Measurements from ENCODE around the gene IARS2. TPM values are rescaled to one million over a fixed set of nuclear protein-coding genes. Genes with fewer than 3 reads are reported as not detected.
"Not testable (repeated sequence)": the region's sequence is repeated elsewhere in the genome, so short reads cannot be mapped to it uniquely, and the experiment has no call there.

IARS2 gene
- total and polyA plus RNA-seq, 7 donors, result 44.1 to 92.6 (median 67.0) TPM

DNA sequence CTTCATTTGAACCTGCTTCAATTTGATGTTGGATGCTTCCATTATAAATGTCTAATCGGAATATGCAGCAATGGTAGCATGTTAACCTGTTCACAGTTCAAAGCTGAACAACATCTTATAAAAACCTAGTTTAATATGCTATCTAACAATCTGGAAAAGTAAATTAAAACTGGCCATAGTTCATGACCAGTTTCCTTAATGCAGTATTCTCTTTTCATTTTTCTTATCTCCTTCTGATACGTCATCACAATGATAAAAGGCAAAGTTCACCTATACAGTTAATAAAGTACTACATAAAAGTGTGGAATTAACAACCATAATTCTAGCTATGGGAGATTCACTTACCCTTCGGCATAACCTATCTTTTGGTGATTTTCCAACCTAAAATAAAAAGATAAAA, 65.1 kb downstream of the IARS2 start:
- no peak for DNase-seq
- no peak for ATAC-seq
- peaks cover 6 to 88% of the 10 kb centered on the region in 2 donors for H3K36me3 ChIP-seq (ENCODE audit: insufficient read depth in 1 of 2, low read depth in 1 of 2)
- no peak overlapping the region for H3K4me3 ChIP-seq
- WGBS, 3 donors, result 96 to 98% (median 98%) methylated on average over 3 of the region's 3 CpGs
- no peaks in the 10 kb centered on the region for H3K27me3 ChIP-seq (ENCODE audit: insufficient read depth in 3 of 3, low read length in 2 of 3)
- H3K4me1 ChIP-seq, result no peaks in the 10 kb centered on the region
- intact Hi-C loops (cut with DNase I), result no loop called here
- TF ChIP-seq, protein P1, sequence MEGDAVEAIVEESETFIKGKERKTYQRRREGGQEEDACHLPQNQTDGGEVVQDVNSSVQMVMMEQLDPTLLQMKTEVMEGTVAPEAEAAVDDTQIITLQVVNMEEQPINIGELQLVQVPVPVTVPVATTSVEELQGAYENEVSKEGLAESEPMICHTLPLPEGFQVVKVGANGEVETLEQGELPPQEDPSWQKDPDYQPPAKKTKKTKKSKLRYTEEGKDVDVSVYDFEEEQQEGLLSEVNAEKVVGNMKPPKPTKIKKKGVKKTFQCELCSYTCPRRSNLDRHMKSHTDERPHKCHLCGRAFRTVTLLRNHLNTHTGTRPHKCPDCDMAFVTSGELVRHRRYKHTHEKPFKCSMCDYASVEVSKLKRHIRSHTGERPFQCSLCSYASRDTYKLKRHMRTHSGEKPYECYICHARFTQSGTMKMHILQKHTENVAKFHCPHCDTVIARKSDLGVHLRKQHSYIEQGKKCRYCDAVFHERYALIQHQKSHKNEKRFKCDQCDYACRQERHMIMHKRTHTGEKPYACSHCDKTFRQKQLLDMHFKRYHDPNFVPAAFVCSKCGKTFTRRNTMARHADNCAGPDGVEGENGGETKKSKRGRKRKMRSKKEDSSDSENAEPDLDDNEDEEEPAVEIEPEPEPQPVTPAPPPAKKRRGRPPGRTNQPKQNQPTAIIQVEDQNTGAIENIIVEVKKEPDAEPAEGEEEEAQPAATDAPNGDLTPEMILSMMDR (IDR thresholded peaks at IDR 0.05), result no peak
- no peaks in the 10 kb centered on the region for H3K9me3 ChIP-seq
- no peak overlapping the region for H3K27ac ChIP-seq

DNA sequence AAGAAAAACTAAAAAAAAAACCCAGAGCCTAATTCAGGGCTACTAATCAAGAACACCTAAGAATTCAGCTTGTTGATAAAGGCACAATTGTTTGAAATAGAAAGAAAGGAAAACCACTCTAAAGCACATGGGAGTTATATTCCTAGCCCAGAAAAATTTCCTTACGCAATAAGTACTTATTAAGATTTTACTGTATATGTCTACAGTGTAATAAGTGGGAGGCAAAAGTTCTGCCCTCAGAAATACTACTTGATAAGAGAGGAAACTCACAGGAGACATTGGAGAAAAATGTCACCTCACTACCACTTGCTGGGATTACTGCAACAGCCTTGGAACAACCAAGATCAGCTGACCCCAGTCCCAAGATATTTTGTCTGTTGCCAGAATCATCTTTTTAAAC, 66.1 kb downstream of the IARS2 start:
- no peak for ATAC-seq
- H3K4me3 ChIP-seq, result no peak overlapping the region
- no peaks in the 10 kb centered on the region for H3K4me1 ChIP-seq
- peaks cover 4 to 91% of the 10 kb centered on the region in 2 donors for H3K36me3 ChIP-seq (ENCODE audit: insufficient read depth in 1 of 2, low read depth in 1 of 2)
- WGBS, 3 donors, result 90 to 100% (median 96%) methylated on average over 1 of the region's 1 CpG
- H3K27ac ChIP-seq, result no peak overlapping the region
- no peaks in the 10 kb centered on the region for H3K27me3 ChIP-seq (ENCODE audit: insufficient read depth in 3 of 3, low read length in 2 of 3)
- no peaks in the 10 kb centered on the region for H3K9me3 ChIP-seq
- intact Hi-C loops (cut with DNase I), result no loop called here
- TF ChIP-seq, protein P1 (IDR thresholded peaks at IDR 0.05), result no peak
- no peak for DNase-seq

DNA sequence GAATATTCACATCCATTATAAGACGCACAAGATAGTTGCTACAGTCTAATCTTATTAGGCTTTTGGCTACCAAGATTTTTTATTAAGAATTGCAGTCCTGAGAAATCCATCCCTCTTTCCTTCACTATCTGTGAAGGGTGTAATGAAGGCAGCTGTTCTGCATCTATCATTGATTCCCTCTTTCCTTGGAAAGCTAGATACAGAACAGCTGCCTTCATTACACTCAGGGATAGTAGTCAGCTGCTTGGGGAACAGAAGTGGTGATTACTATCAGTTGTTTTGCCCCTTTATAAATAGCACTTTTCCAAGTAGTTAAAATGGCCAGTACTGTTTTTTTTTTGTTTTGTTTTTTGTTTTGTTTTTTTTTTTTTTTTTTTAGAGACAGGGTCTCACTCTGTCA, 70.2 kb downstream of the IARS2 start:
- intact Hi-C loops (cut with DNase I), result no loop called here

DNA sequence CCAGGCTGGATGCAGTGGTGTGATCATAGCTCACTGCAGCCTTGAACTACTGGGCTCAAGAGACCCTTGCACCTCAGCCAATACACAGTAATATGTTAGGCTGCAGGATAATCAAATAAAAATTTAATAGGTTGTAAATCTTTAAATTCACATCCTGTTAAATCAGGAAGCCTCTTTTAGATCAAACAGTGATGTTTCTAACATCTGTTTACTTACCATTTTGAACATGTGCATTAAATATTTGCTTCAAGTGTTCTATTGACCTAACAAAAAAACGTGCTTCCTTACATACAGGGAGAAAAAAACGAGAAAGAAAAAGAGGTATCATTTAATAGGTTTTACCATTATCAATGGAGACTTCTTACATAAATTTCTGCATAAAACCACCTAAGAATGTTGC, 70.6 kb downstream of the IARS2 start:
- TF ChIP-seq, protein P1 (IDR thresholded peaks at IDR 0.05), result no peak
- H3K36me3 ChIP-seq (ENCODE audit: insufficient read depth in 1 of 2, low read depth in 1 of 2), result peaks cover 9 to 93% of the 10 kb centered on the region in 2 donors
- H3K27ac ChIP-seq, result no peak overlapping the region
- intact Hi-C loops (cut with DNase I), result no loop called here
- DNase-seq, result no peak
- 55 to 65% (median 58%) methylated on average over 2 of the region's 2 CpGs for WGBS, 3 donors
- H3K4me1 ChIP-seq, result no peaks in the 10 kb centered on the region
- no peaks in the 10 kb centered on the region for H3K9me3 ChIP-seq
- no peak for ATAC-seq
- no peaks in the 10 kb centered on the region for H3K27me3 ChIP-seq (ENCODE audit: insufficient read depth in 3 of 3, low read length in 2 of 3)
- H3K4me3 ChIP-seq, result no peak overlapping the region

More for the DNA sequence above, 70.2 kb downstream of the IARS2 start:
- no peak for ATAC-seq
- Histone ChIP-seq H3K4me3 (no peak overlapping the region), H3K9me3 (no peaks in the 10 kb centered on the region), H3K4me1 (no peaks in the 10 kb centered on the region), H3K27me3 (ENCODE audit: insufficient read depth in 3 of 3, low read length in 2 of 3) (no peaks in the 10 kb centered on the region), H3K36me3 (ENCODE audit: insufficient read depth in 1 of 2, low read depth in 1 of 2) (peaks cover 9 to 93% of the 10 kb centered on the region in 2 donors), H3K27ac (no peak overlapping the region)
- TF ChIP-seq, protein P1 (IDR thresholded peaks at IDR 0.05), result no peak
- no peak for DNase-seq
- WGBS, 3 donors, result 57 to 81% (median 65%) methylated on average over 1 of the region's 1 CpG

DNA sequence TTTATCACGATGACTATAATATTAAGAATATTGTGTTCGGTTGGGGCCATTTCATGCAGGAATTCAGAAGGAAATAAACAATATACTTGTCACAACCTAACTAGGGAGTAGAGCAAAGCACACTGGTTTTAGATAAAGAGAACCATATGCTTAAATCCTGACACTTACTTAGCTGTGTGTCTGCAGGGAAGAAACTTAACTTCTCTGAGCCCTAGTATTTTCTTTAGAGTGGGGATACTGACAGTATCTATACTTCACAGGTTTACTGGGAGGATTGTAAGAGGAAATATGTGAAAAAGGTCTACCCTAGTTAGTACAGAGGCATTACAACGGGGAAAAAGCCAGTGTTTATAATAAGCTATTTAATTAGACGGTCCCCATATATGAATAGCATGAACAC, 72.9 kb downstream of the IARS2 start:
- Histone ChIP-seq H3K9me3 (no peaks in the 10 kb centered on the region), H3K4me1 (no peaks in the 10 kb centered on the region), H3K27ac (no peak overlapping the region), H3K27me3 (ENCODE audit: insufficient read depth in 3 of 3, low read length in 2 of 3) (no peaks in the 10 kb centered on the region), H3K4me3 (no peak overlapping the region), H3K36me3 (ENCODE audit: insufficient read depth in 1 of 2, low read depth in 1 of 2) (peaks cover 8 to 93% of the 10 kb centered on the region in 2 donors)
- DNase-seq (no peak), ATAC-seq (no peak)
- intact Hi-C loops (cut with DNase I), result no loop called here
- WGBS, 3 donors, result 94 to 98% (median 95%) methylated on average over 4 of the region's 4 CpGs
- TF ChIP-seq, protein P1 (IDR thresholded peaks at IDR 0.05), result no peak

DNA sequence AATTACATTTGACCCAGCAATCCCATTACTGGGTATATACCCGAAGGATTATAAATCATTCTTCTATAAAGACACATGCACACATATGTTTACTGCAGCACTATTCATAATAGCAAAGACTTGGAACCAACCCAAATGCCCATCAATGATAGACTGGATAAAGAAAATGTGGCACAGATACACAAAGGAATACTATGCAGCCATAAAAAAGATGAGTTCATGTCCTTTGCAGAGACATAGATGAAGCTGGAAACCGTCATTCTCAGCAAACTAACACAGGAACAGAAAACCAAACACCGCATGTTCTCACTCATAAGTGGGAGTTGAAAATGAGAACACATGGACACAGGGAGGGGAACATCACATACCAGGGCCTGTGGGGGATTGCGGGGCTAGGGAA, 76.0 kb downstream of the IARS2 start:
- WGBS, 3 donors, result 97 to 99% (median 98%) methylated on average over 4 of the region's 4 CpGs
- intact Hi-C loops (cut with DNase I); H3K27me3 ChIP-seq (ENCODE audit: insufficient read depth in 3 of 3, low read length in 2 of 3); ATAC-seq; DNase-seq; H3K4me3 ChIP-seq; H3K4me1 ChIP-seq; H3K27ac ChIP-seq; H3K9me3 ChIP-seq: not testable (repeated sequence)
- peaks cover 8 to 87% of the 10 kb centered on the region in 2 donors for H3K36me3 ChIP-seq (ENCODE audit: insufficient read depth in 1 of 2, low read depth in 1 of 2)

Data from psoas muscle (tissue), 8 donors.